ENCODE data around the gene OR2Z1.

- no peak for TF ChIP-seq CTCF (IDR thresholded peaks at IDR 0.05)
- TF ChIP-seq POLR2A (IDR thresholded peaks at IDR 0.05) = no peak
These were observed 18.2 kb upstream of the OR2Z1 start for GRCh38 chr19:8703223-8703622.

All from uterus (tissue), 2 donors.